DMS114 treated with DMSO at 0.1 percent for 48 hours (cell line): Measurements from ENCODE around the gene DSC3.
"Not testable (repeated sequence)": the region's sequence is repeated elsewhere in the genome, so short reads cannot be mapped to it uniquely, and the experiment has no call there.

Experiments used
- DNase-seq: peaks from one replicate; lab custom pipeline; 2025; ENCODE audit not compliant: unreplicated experiment; lab: John Stamatoyannopoulos, UW

DSC3 gene

GRCh38 chr18:31041271-31042083 is 1.1 kb downstream of the DSC3 start:
- peak; percentile 6 for DNase-seq

- DNase-seq, result no peak
Observed at GRCh38 chr18:31040686-31041270, 1.8 kb downstream of the DSC3 start.

GRCh38 chr18:31039426-31039825 is 3.1 kb downstream of the DSC3 start:
- DNase-seq, result no peak

- DNase-seq, result not testable (repeated sequence)
Observed at GRCh38 chr18:31037686-31038085, 4.9 kb downstream of the DSC3 start.

- DNase-seq, result no peak
Observed at GRCh38 chr18:31034541-31034940, 8.0 kb downstream of the DSC3 start.

GRCh38 chr18:31030574-31031278 is 11.8 kb downstream of the DSC3 start:
- no peak for DNase-seq

- DNase-seq, result no peak
Observed at GRCh38 chr18:31015715-31016434, 26.7 kb downstream of the DSC3 start.

GRCh38 chr18:31011455-31011854 is 31.1 kb downstream of the DSC3 start:
- DNase-seq, result not testable (repeated sequence)

GRCh38 chr18:31010601-31011000 is 31.9 kb downstream of the DSC3 start:
- DNase-seq, result no peak

- no peak for DNase-seq
Observed at GRCh38 chr18:30999887-31000628, 42.5 kb downstream of the DSC3 start.

- DNase-seq, result no peak
Observed at GRCh38 chr18:30999186-30999585, 43.4 kb downstream of the DSC3 start.

GRCh38 chr18:30997223-30997622 is 45.3 kb downstream of the DSC3 start:
- DNase-seq, result no peak

GRCh38 chr18:30992231-30992630 is 50.3 kb downstream of the DSC3 start:
- DNase-seq, result no peak

- DNase-seq, result no peak
Observed at GRCh38 chr18:30991397-30991796, 51.1 kb downstream of the DSC3 start.

GRCh38 chr18:30989141-30989540 is 53.4 kb downstream of the DSC3 start:
- no peak for DNase-seq

GRCh38 chr18:30988440-30988839 is 54.1 kb downstream of the DSC3 start:
- DNase-seq, result no peak

GRCh38 chr18:30987467-30988241 is 54.9 kb downstream of the DSC3 start:
- no peak for DNase-seq

GRCh38 chr18:30985753-30986152 is 56.8 kb downstream of the DSC3 start:
- DNase-seq, result no peak

GRCh38 chr18:30982285-30982992 is 60.1 kb downstream of the DSC3 start:
- no peak for DNase-seq
